ENCODE measurements around the gene LCN2. TPM values are rescaled to one million over a fixed set of nuclear protein-coding genes. Genes with fewer than 3 reads are reported as not detected.
A peak's percentile ranks its signal among the peaks of the same experiment; 100 is the strongest.

LCN2 gene
- total and polyA plus RNA-seq, 9 of the 15 experiments (the other 6 are each of a cell fraction or from before 2014, with no cell fraction given), result 0.10 to 1.2 (median 0.44) TPM; not detected in 1

GRCh38 chr9:128145951-128146351 is 3.3 kb upstream of the LCN2 start (continued):
- TF ChIP-seq ZFP1 (CRISPR knock-in tag; IDR thresholded peaks at IDR 0.05), result no peak
- TF ChIP-seq TAF9B (IDR thresholded peaks at IDR 0.05; ENCODE audit: partially characterized antibody), result no peak

- Histone ChIP-seq H3K9me1 (ENCODE audit: control insufficient read depth, insufficient read depth, low read length) (peaks cover 8% of the 10 kb centered on the region), H3K4me2 (ENCODE audit: insufficient read depth, low read length) (no peak overlapping the region), H3K9ac (ENCODE audit: insufficient read depth in 1 of 2, low read depth in 2 of 2, low read length in 2 of 2) (peak overlapping the region in 1 of 2 experiments; percentile 53; a peak in 1 of 4 replicates), H2AFZ (ENCODE audit: low read depth, low read length) (no peak overlapping the region), H3K79me2 (ENCODE audit: control insufficient read depth, insufficient read depth, low read length) (no peaks in the 10 kb centered on the region), H4K20me1 (replicated peaks; ENCODE audit: control insufficient read depth, insufficient read depth, low read length) (no peaks in the 10 kb centered on the region), H3K36me3 (ENCODE audit: control insufficient read depth, insufficient read depth, low read length) (no peaks in the 10 kb centered on the region), H3K27me3 (ENCODE audit: control insufficient read depth in 2 of 2, insufficient read depth in 2 of 2, low read length in 2 of 2) (no peaks in the 10 kb centered on the region), H3K4me1 (replicated peaks in 1 of 2; ENCODE audit: control insufficient read depth in 2 of 2, insufficient read depth in 2 of 2, low read length in 2 of 2) (peaks cover 31 to 69% of the 10 kb centered on the region in 2 experiments), H3K9me3 (replicated peaks; ENCODE audit: control insufficient read depth, insufficient read depth, low read depth, low read length) (no peaks in the 10 kb centered on the region), H3K27ac (ENCODE audit: extremely low read depth, low read depth, low read length) (no peak overlapping the region), H3K4me3 (no peak overlapping the region)
- DNase-seq (ENCODE audit: extremely low read depth in 1 of 4, low spot score in 3 of 4), result peak in 2 of 4 experiments; percentile 15 to 21
- in situ Hi-C loops (cut with MboI) (no loop called here), intact Hi-C loops (cut with micrococcal nuclease) (no loop called here)
- 44% methylated on average over 8 of the region's 8 CpGs for WGBS (ENCODE audit: insufficient coverage, low coverage, missing lambda C conversion rate)
- FAIRE-seq, result no peak
- ATAC-seq, result no peak
- BruUV-seq (replicated peaks), result no TSS peak
- POLR2A ChIA-PET, result interaction anchor here (0.6 to 0.8 kb wide), 4 partner anchors 11 to 192 kb away, joined by 3 to 6 read pairs (median 3); partner anchors contain the start of gene BBLN
- CTCF ChIA-PET (ENCODE audit: low intra/inter-chr PET ratio), result no interaction called here
- TF ChIP-seq CHCHD3 (CRISPR knock-in tag; IDR thresholded peaks at IDR 0.05) (no peak), E2F1 (CRISPR knock-in tag; IDR thresholded peaks at IDR 0.05) (no peak), ELF2 (CRISPR knock-in tag; IDR thresholded peaks at IDR 0.05) (no peak), ZNF668 (CRISPR knock-in tag; IDR thresholded peaks at IDR 0.05) (no peak), NUFIP1 (IDR thresholded peaks at IDR 0.05; ENCODE audit: partially characterized antibody) (no peak), HDAC3 (IDR thresholded peaks at IDR 0.05; ENCODE audit: borderline replicate concordance, partially characterized antibody) (no peak), HDAC1 (IDR thresholded peaks at IDR 0.05) (no peak), ELK3 (CRISPR knock-in tag; IDR thresholded peaks at IDR 0.05) (no peak), STAG1 (CRISPR knock-in tag; IDR thresholded peaks at IDR 0.05; ENCODE audit: borderline replicate concordance) (no peak), ZNF740 (CRISPR knock-in tag; IDR thresholded peaks at IDR 0.05) (no peak), ZNF740 (tag; IDR thresholded peaks at IDR 0.05) (no peak), NONO (IDR thresholded peaks at IDR 0.05; ENCODE audit: low read depth in 2 of 2, low read length in 1 of 2) (no peak), ZC3H8 (IDR thresholded peaks at IDR 0.05) (no peak), ZNF263 (CRISPR knock-in tag; IDR thresholded peaks at IDR 0.05; ENCODE audit: borderline replicate concordance) (no peak), PTBP1 (IDR thresholded peaks at IDR 0.05; ENCODE audit: low read depth, low read length) (no peak)
Observed at GRCh38 chr9:128146591-128147120, 2.6 kb upstream of the LCN2 start.
